GM21526 (cell line): Measurements from ENCODE around the gene GDNF.

Experiments used
- ATAC-seq: cut with Tn5 transposase; IDR thresholded peaks from one replicate; pipeline ENCODE4 v1.9.1; 2021; ENCODE audit warnings: moderate library complexity; ENCODE audit not compliant: unreplicated experiment, low FRiP score

Gene GDNF

GRCh38 chr5:37849641-37850040 is 9.8 kb upstream of the GDNF start:
- ATAC-seq = no peak

GRCh38 chr5:37847978-37848425 is 8.2 kb upstream of the GDNF start:
- no peak for ATAC-seq

GRCh38 chr5:37846786-37847310 is 7.0 kb upstream of the GDNF start:
- no peak for ATAC-seq

- no peak for ATAC-seq
Measured at GRCh38 chr5:37844009-37844408, 4.2 kb upstream of the GDNF start.

GRCh38 chr5:37842048-37842447 is 2.2 kb upstream of the GDNF start:
- ATAC-seq = no peak

- ATAC-seq = no peak
Measured at GRCh38 chr5:37841203-37841602, 1.4 kb upstream of the GDNF start.

GRCh38 chr5:37840053-37841034 is 503 bp upstream of the GDNF start:
- no peak for ATAC-seq

GRCh38 chr5:37838933-37839341 is 904 bp downstream of the GDNF start:
- ATAC-seq = no peak

- no peak for ATAC-seq
Measured at GRCh38 chr5:37838152-37838932, 1.5 kb downstream of the GDNF start.

- peak; percentile 56 for ATAC-seq
Measured at GRCh38 chr5:37837414-37838032, 2.3 kb downstream of the GDNF start.

GRCh38 chr5:37836592-37837413 is 3.0 kb downstream of the GDNF start:
- no peak for ATAC-seq

GRCh38 chr5:37836235-37836591 is 3.6 kb downstream of the GDNF start:
- no peak for ATAC-seq

GRCh38 chr5:37835380-37835973 is 4.4 kb downstream of the GDNF start:
- no peak for ATAC-seq

GRCh38 chr5:37834542-37835379 is 5.1 kb downstream of the GDNF start:
- ATAC-seq = no peak

GRCh38 chr5:37833990-37834389 is 5.9 kb downstream of the GDNF start:
- no peak for ATAC-seq

- ATAC-seq = no peak
Measured at GRCh38 chr5:37831821-37832534, 7.9 kb downstream of the GDNF start.

- no peak for ATAC-seq
Measured at GRCh38 chr5:37830348-37830747, 9.5 kb downstream of the GDNF start.

GRCh38 chr5:37825334-37825915 is 14.4 kb downstream of the GDNF start:
- ATAC-seq = no peak
